GM18870 (cell line): ENCODE data around the gene IL20RA.
A peak's percentile ranks its signal among the peaks of the same experiment; 100 is the strongest.

Experiments
- ATAC-seq: cut with Tn5 transposase; IDR thresholded peaks from one replicate; pipeline ENCODE4 v1.9.1; 2021; ENCODE audit warnings: moderate library complexity; ENCODE audit not compliant: unreplicated experiment

IL20RA gene

DNA sequence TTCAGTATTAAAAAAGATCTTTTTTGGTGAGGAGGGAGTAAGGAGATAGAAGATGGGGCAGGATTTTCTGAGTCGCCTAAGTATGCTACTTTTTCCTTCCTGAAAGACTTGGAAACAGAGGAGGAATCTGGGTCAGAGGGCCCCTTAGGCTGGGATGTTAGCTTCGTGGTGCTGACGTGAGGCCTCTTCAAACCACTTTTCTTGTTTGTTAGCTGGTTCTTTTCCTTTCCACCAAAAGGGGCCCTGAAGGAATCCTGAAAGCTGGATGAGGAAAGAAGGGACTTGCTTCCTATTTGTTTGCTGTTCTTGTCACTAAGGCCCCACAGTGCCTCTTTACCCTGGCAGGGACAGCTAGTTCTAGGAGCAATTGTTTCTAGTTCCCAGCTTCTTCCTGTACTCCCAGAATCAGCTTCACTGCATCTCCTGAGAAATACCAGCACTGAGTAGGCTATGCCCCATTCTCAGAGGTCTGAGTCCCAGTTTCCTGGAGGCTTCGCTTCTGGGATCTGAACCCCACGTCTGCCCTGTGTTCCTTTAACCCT is 2.2 kb upstream of the IL20RA start:
- ATAC-seq = no peak

- no peak for ATAC-seq
Measured at GRCh38 chr6:137045222-137045789, 541 bp upstream of the IL20RA start.

DNA sequence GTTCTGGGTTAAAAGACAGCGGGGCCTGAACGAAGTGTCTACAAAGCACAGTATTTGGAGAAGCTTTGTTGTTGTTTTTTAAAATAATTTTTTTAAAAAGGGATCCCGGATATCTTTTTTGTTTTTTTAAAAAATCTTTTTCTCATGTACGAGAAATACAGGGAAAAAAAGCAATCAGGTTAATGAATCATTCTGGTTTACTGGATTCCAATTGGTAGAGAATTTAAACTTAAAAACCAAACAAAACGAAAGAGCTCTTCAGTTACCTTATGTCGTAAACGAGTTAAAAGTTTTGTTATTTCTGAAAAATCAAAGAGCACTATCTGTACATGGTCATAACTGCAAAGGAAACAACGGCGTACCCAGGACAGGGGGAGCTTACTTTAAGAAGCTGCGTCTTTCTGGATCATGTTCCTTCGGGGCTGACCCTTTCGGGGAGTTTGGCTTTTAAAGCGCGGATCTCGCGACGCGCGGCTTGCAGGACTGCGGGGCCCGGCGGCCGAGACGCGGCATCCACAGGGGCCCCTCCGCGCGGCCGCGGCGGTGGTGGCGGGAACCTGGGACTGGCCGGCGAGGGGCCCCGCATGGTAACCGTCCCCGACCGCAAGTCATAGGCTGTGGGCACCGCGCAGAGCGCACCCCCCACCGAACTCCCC is 927 bp downstream of the IL20RA start:
- no peak for ATAC-seq

- no peak for ATAC-seq
Measured at GRCh38 chr6:137040393-137040792, 4.4 kb downstream of the IL20RA start.

GRCh38 chr6:137039010-137039409 is 5.8 kb downstream of the IL20RA start:
- ATAC-seq = no peak

DNA sequence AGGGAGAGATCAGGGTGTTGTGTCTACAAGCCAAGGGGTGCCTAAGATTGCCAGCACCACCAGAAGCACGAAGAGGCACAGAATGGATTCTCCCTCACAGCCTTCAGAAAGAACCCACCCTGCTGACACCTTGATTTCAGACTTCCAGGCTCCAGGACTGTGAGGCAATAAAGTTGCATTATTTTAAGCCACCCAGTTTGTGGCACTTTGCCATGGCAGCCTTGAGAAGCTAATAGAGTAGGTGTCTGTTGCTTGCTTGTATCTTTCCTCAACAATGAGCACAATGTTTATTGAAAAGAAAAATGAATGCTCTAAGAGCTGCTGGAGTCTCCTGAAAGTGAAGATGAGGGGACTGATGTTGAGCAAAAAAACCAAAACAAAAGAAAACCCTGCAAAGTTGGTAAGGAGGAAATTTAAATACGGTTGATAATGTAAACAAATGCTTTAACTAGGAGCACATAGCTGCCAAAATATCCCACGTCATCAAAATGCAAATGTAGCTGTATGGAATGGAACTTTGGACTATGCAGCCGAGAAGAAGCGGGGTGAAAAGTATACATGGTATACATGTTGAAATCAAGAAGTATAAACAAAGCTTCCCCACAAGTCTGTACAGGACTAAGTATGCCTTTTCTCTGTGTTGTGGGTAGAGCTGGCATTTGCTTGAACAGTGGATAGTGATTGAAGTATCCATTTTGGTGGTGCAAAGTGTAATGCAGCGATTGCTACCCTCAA is 8.0 kb downstream of the IL20RA start:
- ATAC-seq = no peak

GRCh38 chr6:137033828-137034227 is 10.9 kb downstream of the IL20RA start:
- ATAC-seq = peak; percentile 98

- ATAC-seq = no peak
Measured at GRCh38 chr6:137031122-137031521, 13.6 kb downstream of the IL20RA start.

DNA sequence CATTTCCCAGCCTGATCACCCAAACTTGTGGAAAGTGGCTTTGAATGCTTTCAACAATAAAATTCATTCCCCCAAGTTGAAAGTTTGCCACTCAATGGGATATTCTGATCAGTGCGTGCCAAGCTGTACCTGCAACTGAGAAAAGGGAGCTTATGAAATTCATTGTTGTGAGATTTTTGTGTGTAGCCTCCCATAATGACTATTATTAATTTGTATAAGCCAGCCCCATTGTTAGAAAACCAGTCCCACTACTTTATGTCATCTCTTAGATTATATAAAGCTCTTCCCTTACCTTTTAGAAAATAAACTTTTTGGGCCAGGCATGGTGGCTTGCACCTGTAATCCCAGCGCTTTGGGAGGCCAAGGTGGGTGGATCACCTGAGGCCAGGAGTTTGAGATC is 15.9 kb downstream of the IL20RA start:
- no peak for ATAC-seq

- ATAC-seq = no peak
Measured at GRCh38 chr6:137025786-137026730, 18.7 kb downstream of the IL20RA start.

DNA sequence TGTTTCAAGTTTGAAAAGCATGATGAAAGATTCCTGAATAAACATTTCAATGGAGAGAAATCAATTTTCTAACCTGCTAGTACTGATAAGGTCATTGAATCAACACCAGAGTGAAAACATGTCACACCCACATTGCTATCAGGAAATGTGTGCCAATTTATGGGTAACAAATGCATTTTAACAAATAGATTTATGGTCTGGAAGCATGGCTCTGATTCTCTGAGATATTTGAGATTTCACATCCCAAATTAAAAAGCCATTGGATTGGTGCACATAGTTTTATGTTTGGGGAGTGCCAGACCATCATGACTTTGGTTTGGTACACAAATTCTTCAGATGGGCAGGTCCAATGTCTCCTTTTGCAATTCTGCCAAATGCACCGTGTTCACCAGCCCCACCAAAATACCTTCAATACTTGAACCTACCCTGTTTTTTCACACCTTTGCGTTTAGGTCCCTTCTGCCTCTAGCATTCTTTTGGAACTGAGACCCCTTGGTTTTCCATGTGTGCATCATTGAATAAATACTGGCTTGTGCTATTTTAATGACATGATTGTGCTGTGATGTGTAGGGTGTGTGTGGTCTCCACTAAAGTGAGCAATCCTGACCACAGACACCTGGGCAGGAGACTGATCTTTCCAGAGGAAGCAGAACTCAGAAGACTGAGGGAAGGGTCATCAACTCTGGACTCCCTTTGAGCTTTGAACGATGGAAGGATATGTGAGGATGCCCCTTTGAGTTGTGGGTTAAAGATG is 20.4 kb downstream of the IL20RA start:
- ATAC-seq = no peak

DNA sequence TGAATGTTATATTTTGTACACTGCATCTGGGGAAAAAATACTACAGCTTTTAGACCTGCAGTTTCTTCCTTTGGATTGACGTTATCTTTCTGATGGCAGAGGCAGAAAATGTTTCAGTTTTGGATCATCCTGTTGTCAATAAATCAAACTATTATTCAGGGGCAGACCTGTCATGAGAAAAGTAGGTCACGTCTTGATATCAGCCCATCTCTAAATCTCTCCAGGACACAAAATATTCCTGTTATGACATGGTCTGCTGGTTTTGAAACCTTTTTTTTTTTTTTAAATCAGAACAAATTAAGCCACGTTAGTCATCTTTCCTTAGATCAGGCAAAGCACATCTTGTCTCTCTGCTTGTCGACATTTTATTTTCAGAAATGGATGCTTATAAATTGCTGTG is 24.0 kb downstream of the IL20RA start:
- no peak for ATAC-seq

DNA sequence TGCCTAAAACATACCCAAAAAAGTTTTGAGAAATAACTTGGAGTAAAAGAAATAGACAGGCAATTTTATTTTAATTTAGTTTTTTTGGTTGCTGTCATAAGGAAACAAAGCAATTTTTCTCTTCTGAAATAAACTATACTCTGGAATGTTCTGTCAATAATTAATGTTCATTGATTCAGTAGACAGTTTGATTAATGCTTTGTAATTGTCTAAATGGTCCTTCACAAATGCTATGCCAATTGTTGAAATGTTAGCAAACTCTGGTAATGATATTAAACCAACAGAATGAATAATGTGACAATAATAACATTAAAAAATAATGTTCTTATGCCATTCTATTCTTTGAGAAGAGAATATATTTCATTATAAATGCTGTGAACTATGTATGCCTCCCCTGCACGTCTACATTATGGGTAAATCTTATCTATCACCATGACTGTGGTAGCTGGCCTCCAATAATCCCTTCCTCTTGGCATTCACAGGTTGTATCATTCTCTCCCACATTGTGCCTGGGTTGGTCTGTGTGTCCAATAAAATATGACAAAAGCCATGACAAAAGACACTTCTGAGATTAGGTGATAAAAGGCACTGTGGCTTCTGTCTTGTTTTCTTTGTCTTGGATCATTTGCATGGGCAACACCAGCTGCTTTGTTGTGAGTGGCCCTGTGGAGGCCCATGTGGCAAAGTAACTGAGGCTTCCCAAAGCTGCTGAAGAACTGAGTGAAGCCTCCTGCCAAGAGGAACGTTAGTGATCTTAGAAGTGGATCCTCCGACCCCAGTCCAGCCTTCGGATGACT is 25.1 kb downstream of the IL20RA start:
- no peak for ATAC-seq

- no peak for ATAC-seq
Measured at GRCh38 chr6:137017081-137017480, 27.7 kb downstream of the IL20RA start.

DNA sequence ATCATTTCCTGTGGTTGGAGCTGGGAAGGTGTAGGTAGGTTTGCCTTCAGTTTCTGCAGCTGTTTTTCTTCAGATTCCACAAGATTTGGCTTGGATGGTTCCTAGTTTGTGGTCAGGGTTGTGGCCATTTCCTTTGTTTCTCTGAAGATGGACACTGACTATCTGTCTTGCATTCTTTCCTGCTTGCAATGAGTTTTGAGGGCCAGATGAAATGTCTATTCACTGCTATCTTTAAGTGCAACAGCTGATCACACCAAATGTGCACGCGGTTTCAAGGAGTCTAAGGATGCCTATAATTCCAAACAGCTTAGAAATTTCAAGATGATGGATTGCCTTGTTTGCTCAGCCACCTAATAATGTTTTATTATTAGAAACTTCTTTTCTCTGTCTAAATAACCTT is 28.4 kb downstream of the IL20RA start:
- no peak for ATAC-seq

GRCh38 chr6:137015943-137016342 is 28.8 kb downstream of the IL20RA start:
- no peak for ATAC-seq

DNA sequence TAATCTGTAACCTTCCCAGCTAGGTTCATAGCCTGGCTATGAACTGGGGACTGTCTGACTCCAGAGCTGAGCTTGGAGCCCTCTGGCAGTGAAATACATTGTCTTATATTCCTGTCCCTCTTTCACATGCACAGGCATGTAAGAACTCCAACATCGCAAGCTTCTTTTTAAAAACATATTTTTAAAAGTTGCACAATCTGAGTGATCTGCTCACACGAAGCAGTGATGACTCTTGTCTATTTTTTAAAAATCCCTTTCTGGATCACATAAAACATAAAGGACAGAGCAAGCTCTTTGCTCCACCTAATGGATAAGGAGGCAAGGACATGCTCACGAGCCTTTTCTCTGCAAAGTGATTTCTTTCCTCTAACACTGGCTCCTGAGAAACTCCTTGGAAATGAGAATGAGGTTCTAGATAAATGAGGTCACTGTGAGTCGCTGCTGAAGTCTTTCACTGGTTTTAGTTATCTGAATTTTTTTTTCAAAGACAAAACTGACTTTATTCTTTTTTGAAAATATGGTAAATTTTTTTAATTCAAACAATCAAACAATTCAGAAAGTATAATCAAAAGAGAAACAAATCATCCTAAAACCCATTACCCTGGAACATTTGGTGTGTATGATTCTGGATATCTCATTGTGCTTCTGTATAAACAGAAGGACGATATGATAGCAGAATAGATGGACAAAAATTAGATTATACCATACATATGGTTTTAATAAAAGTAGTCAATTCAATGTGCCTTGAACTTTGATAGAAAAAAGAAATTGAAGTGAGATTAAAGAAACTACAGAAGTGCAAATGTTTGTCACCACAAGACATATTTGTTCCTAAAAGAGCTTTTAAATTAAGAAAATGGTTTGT is 30.8 kb downstream of the IL20RA start:
- ATAC-seq = no peak

- no peak for ATAC-seq
Measured at GRCh38 chr6:137013031-137013430, 31.7 kb downstream of the IL20RA start.

DNA sequence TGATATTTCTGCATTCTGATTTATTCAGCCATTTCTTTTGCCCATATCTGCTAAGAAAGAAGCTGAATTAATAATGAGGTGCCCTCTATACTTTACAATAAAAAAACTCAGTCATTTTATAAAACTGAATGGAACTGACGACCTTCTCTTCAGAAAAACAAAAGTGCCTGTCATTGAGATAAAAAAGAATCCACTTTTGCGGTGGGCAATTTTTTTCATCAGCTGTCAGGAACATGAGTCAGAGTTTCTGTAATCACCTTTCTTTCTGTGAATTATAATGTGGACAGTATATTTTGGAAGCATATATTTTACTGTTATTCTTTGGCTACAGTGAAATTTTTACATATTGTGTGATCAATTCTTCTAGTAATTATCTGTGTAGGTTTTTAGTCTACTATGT is 33.4 kb downstream of the IL20RA start:
- no peak for ATAC-seq
